ENCODE data around the gene ACBD3. TPM values are rescaled to one million over a fixed set of nuclear protein-coding genes. Genes with fewer than 3 reads are reported as not detected.
A peak's percentile ranks its signal among the peaks of the same experiment; 100 is the strongest.

Gene ACBD3
- total and polyA plus RNA-seq, 9 donors, result 17.6 to 45.9 (median 35.1) TPM

DNA sequence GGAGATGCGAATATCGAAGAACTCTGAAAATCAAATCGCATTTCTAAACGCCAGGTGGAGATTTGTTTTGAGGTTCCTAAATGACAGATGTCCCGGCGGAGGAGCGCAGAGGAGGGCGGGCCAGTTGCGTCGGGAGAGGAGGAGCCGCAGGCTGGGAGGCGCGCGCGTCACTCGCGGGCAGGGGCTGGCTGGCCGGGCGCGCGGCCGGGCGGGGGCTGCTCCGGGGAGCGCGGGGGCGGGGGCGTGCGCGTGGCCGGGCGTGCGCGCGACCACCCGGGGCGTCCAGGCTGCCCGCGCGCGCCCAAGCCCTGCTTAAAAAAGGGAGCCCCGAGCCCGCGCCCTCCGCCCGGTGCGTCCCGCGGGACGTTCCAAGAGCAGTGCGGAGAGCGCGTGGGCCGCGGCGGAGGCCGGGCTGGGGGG lies 76.7 kb downstream of the ACBD3 start:
- TF ChIP-seq EP300 (IDR thresholded peaks at IDR 0.05) (no peak), POLR2A (IDR thresholded peaks at IDR 0.05) (peak; percentile 15)
- TF ChIP-seq, protein P1, sequence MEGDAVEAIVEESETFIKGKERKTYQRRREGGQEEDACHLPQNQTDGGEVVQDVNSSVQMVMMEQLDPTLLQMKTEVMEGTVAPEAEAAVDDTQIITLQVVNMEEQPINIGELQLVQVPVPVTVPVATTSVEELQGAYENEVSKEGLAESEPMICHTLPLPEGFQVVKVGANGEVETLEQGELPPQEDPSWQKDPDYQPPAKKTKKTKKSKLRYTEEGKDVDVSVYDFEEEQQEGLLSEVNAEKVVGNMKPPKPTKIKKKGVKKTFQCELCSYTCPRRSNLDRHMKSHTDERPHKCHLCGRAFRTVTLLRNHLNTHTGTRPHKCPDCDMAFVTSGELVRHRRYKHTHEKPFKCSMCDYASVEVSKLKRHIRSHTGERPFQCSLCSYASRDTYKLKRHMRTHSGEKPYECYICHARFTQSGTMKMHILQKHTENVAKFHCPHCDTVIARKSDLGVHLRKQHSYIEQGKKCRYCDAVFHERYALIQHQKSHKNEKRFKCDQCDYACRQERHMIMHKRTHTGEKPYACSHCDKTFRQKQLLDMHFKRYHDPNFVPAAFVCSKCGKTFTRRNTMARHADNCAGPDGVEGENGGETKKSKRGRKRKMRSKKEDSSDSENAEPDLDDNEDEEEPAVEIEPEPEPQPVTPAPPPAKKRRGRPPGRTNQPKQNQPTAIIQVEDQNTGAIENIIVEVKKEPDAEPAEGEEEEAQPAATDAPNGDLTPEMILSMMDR (IDR thresholded peaks at IDR 0.05), result no peak
- Histone ChIP-seq H3K27me3 (no peaks in the 10 kb centered on the region), H3K27ac (peak overlapping the region; percentile 94 to 95), H3K4me3 (peak overlapping the region; percentile 71), H3K9me3 (no peaks in the 10 kb centered on the region), H3K36me3 (no peaks in the 10 kb centered on the region), H3K4me1 (ENCODE audit: insufficient read depth) (no peaks in the 10 kb centered on the region)
- intact Hi-C loops (cut with DNase I), result no loop called here
- DNase-seq, result peak; percentile 88 to 92 (median 90)
- WGBS, 3 donors, result 1% methylated on average over 18 to 57 of the region's 57 CpGs

DNA sequence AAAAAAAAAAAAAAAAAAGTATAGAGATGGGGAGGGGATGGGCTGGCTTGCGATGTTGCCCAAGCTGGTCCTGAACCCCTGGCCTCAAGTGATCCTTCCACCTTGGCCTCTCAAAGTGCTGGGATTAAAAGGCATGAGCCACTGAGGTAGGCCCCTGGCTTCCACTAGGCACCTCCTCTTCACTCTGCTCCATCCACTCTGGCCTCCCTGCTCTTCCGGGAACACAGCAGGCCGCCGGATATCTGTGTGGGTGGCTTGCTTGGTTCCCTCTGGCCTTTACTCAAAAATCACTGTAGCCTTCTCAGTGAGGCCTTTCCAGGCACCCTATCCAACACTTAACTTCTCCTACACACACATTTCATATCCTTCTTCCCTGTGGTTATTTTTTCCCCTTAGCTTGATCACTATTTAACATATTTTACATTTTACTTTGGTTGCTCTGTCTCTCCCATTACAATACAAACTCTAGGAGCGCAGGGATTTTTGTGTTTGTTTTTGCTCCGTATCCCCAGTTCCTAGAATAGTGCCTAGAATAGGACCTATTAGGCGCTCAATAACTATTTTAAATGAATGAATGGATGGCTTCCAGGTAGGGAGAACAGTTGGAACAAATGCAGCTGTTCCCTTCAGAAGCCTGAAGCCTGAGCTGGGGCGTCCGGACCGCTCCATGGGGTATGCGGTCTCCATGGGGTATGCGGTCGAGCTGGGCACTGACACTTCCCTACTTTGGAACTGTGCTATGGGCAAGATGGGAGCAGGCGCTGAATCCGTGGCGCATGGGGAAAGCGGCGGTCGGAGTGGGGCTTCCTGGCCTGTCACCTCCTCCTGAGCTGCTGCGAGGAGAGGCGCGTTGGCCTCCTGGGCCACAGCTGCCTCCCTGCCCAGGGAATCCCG lies 77.4 kb downstream of the ACBD3 start:
- Histone ChIP-seq H3K27ac (peak overlapping the region; percentile 94 to 95), H3K9me3 (no peaks in the 10 kb centered on the region), H3K4me3 (peak overlapping the region; percentile 71), H3K27me3 (no peaks in the 10 kb centered on the region), H3K36me3 (no peaks in the 10 kb centered on the region), H3K4me1 (ENCODE audit: insufficient read depth) (no peaks in the 10 kb centered on the region)
- TF ChIP-seq, protein P1 (IDR thresholded peaks at IDR 0.05), result peak in 1 of 3 donors; percentile 21
- TF ChIP-seq EP300 (IDR thresholded peaks at IDR 0.05), result no peak
- TF ChIP-seq POLR2A (IDR thresholded peaks at IDR 0.05), result no peak
- intact Hi-C loops (cut with DNase I), result no loop called here
- peak; percentile 51 to 65 (median 55) for DNase-seq
- WGBS, 3 donors, result 7 to 10% (median 10%) methylated on average over 23 of the region's 23 CpGs

DNA sequence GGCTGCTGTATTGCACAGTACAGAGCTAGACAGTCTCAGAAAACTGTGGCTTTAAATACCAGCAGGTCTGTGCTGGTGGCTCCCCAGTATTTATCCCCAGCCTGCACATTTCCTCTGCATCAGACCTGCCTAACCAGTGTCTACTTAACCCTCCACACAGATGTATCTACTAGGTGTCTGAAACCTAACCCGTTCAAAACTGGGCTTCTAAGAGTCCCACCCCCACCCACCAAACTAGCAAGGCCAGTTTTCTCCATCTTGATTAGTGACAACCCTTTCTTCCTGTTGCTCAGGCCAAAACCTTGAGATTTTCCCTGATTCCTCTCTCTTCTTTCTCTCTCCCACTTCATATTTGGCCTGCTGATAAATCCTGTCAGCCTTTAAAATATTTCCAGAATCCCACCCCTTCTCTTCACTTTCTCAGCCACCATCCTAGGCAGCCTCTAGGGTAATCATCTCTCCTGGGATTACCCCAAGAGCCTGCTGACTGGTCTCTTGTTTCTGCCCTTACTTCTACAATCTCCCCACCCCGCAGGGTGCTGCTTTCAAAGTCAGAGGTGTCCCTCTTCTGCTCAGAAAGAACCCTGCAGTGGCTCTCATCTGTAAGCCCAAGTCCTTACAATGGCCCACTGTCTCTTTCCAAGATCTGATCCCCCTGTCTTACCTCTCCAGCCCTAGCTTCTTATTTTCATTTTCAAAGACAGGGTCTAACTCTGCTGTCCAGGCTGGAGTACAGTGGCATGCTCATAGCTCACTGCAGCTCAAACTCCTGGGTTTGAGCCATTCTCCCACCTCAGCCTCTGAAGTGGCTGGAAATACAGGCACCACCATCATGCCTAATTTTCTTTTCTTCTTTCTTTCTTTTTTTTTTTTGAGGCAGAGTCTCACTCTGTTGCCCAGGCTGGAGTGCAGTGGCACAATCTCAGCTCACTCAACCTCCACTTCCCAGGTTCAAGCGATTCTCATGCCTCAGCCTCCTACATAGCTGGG lies 78.8 kb downstream of the ACBD3 start:
- intact Hi-C loops (cut with DNase I), result no loop called here
- no peaks in the 10 kb centered on the region for H3K9me3 ChIP-seq
- WGBS, 3 donors, result 76 to 81% (median 80%) methylated on average over 3 of the region's 3 CpGs
- H3K36me3 ChIP-seq, result no peaks in the 10 kb centered on the region
- no peaks in the 10 kb centered on the region for H3K27me3 ChIP-seq
- no peak overlapping the region for H3K4me3 ChIP-seq
- H3K27ac ChIP-seq, result peak overlapping the region in 1 of 2 donors; percentile 95
- TF ChIP-seq POLR2A (IDR thresholded peaks at IDR 0.05) (no peak), EP300 (IDR thresholded peaks at IDR 0.05) (no peak)
- TF ChIP-seq, protein P1 (IDR thresholded peaks at IDR 0.05), result no peak
- no peaks in the 10 kb centered on the region for H3K4me1 ChIP-seq (ENCODE audit: insufficient read depth)
- DNase-seq, result no peak

DNA sequence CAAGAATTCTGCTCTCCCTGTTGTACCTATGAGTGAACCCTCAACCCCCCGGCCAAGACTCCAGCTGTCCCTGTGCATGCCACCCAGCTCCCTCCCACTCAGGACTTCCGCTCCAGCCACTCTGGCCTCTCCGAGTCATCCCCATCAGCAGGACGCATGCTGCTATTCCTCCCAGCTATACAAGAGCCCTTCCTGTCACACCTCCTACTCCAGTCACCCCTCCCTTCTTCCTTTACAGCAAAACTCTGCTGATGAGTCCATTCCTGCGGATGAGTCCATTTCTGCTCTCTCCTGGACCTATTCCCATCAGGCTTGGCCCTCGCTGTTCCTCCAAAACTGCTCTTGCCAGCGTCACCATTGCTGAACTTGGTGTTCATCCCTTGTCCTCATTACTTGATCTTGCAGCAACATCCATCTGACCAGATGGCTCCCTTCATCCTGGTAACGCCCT lies 81.8 kb downstream of the ACBD3 start:
- DNase-seq, result no peak
- TF ChIP-seq POLR2A (IDR thresholded peaks at IDR 0.05) (no peak), EP300 (IDR thresholded peaks at IDR 0.05) (no peak)
- TF ChIP-seq, protein P1 (IDR thresholded peaks at IDR 0.05), result no peak
- intact Hi-C loops (cut with DNase I), result no loop called here
- Histone ChIP-seq H3K27me3 (no peaks in the 10 kb centered on the region), H3K27ac (no peak overlapping the region), H3K9me3 (no peaks in the 10 kb centered on the region), H3K4me3 (no peak overlapping the region), H3K4me1 (ENCODE audit: insufficient read depth) (peaks cover 2% of the 10 kb centered on the region), H3K36me3 (no peaks in the 10 kb centered on the region)
- 65 to 79% (median 77%) methylated on average over 8 of the region's 8 CpGs for WGBS, 3 donors
